Amygdala (tissue), 56 donors: Measurements from ENCODE around the gene IARS1.

Experiments
- DNase-seq, 56 donors: peaks; one replicate each; lab custom pipeline; 2025; lab: John Stamatoyannopoulos, UW

IARS1 gene

GRCh38 chr9:92247981-92248380 lies 45.5 kb downstream of the IARS1 start:
- DNase-seq, result no peak

- DNase-seq, result no peak
Observed at GRCh38 chr9:92247296-92247695, 46.2 kb downstream of the IARS1 start.

- no peak for DNase-seq
Observed at GRCh38 chr9:92245005-92245797, 48.3 kb downstream of the IARS1 start.
